HG02885 (cell line): Measurements from ENCODE around the gene CMIP.

ENCODE experiments used
- ATAC-seq: cut with Tn5 transposase; IDR thresholded peaks from one replicate; pipeline ENCODE4 v1.9.1; 2021; ENCODE audit warnings: mild to moderate bottlenecking; ENCODE audit not compliant: unreplicated experiment, poor library complexity

The CMIP gene

GRCh38 chr16:81445966-81446906 is 1.6 kb downstream of the CMIP start:
- ATAC-seq = no peak

- no peak for ATAC-seq
These were observed 2.3 kb downstream of the CMIP start for GRCh38 chr16:81446907-81447268.

GRCh38 chr16:81447383-81448101 is 2.9 kb downstream of the CMIP start:
- no peak for ATAC-seq

- no peak for ATAC-seq
These were observed 3.8 kb downstream of the CMIP start for GRCh38 chr16:81448154-81449131.

- ATAC-seq = no peak
These were observed 4.6 kb downstream of the CMIP start for GRCh38 chr16:81449241-81449640.

- ATAC-seq = no peak
These were observed 5.4 kb downstream of the CMIP start for GRCh38 chr16:81449899-81450608.

- ATAC-seq = no peak
These were observed 6.3 kb downstream of the CMIP start for GRCh38 chr16:81450783-81451491.

- ATAC-seq = no peak
These were observed 7.4 kb downstream of the CMIP start for GRCh38 chr16:81451753-81452680.

GRCh38 chr16:81453091-81453728 is 8.6 kb downstream of the CMIP start:
- no peak for ATAC-seq

- ATAC-seq = no peak
These were observed 9.4 kb downstream of the CMIP start for GRCh38 chr16:81454044-81454443.

GRCh38 chr16:81455006-81455405 is 10.4 kb downstream of the CMIP start:
- ATAC-seq = no peak

- no peak for ATAC-seq
These were observed 11.3 kb downstream of the CMIP start for GRCh38 chr16:81455720-81456494.

GRCh38 chr16:81456523-81457325 is 12.1 kb downstream of the CMIP start:
- no peak for ATAC-seq

- no peak for ATAC-seq
These were observed 12.9 kb downstream of the CMIP start for GRCh38 chr16:81457326-81458133.

GRCh38 chr16:81458149-81458669 is 13.6 kb downstream of the CMIP start:
- ATAC-seq = no peak
